HG03039 (cell line): ENCODE data around the gene KIF3C.
A peak's percentile ranks its signal among the peaks of the same experiment; 100 is the strongest.

ENCODE experiments used
- ATAC-seq: cut with Tn5 transposase; IDR thresholded peaks from one replicate; pipeline ENCODE4 v1.9.1; 2021; ENCODE audit warnings: mild to moderate bottlenecking, moderate library complexity; ENCODE audit not compliant: unreplicated experiment

Gene KIF3C

DNA sequence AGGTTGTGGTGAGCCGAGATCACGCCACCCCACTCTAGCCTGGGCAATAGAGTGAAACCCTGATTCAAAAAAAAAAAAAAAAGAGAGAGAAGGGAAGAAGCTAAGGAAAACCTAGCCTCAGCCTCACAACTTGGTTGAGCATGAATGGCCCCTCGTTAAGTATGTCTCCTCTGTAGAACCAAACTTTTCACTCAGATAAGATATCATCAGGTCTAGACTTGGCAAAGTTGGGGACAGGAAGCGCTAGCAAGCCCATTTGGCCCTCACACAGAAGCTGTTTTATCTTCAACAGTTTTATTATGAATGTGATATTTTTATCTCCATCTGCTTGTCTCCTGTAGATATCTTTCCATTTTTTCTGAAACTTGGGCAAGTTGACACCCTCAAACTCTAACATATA, 100.5 kb downstream of the KIF3C start:
- ATAC-seq: no peak

DNA sequence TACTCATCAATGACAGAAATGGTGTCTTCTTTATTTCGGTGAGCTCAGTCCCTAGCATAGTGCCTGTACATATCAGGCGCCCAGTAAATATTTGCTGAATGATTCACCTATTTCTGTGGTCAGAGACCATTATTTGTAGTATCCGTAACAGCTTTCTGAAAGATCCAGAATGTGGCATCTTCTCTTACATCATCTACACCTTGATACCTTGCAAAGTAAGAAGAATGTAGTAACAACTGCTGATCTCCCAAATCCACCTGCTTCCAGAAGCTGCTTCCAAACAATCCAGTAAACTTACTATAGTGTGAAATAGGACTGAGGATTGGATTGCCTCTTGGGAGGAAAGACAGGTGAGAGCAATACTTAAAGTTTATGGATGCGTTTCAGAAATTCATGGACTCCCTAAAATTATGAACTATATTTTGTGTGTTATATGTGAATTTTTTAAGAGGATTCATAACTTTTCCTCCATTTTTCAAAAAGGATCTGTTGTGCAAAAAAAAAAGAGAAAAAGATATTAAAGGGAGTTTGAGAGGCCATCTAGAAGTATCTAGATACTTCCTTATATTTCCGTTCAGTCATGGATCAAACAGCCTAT, 103.1 kb downstream of the KIF3C start:
- ATAC-seq: no peak

DNA sequence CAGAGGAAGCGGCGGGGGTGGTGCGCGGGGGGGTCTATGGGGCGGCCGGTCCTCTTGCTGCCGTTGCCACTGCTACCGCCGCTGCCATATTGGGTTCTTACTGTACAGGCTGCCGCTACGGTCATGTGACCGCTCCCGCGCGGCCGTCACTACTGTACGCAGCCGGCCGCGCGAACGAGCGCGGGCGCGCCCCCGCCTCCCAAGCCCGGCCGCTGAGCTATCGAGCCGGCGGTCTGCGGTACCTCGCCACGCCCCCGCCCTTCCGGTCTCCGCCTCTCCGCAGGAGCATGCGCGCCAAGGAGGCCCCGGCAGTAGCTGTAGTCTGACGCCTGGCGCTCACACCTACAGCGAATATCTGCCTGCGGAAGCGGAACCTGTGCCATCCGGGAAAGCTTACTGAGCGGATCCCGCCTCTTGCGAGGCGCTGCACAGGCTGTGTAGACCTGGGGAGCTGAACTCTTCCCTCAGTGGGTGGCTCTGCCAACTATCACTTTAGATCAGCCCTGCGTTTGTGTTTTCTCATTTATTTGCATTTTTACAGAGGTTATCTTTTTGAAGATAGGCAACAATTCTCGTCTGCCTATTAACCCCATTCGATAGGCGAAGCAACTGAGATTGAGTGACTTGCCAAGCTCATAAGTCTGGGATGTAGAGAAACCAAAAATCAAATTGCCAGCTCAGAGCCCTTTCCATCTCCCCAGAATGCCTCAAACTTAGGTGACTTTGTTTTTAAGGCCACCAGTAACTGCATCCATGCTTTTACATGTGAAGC, 103.8 kb downstream of the KIF3C start, which contains the start of gene ASXL2:
ASXL2 (minus strand) TSS at position 127 of the 772 bp plus-strand sequence. CDS start 265 bp downstream, outside the sequence.
- peak; percentile 93 for ATAC-seq

DNA sequence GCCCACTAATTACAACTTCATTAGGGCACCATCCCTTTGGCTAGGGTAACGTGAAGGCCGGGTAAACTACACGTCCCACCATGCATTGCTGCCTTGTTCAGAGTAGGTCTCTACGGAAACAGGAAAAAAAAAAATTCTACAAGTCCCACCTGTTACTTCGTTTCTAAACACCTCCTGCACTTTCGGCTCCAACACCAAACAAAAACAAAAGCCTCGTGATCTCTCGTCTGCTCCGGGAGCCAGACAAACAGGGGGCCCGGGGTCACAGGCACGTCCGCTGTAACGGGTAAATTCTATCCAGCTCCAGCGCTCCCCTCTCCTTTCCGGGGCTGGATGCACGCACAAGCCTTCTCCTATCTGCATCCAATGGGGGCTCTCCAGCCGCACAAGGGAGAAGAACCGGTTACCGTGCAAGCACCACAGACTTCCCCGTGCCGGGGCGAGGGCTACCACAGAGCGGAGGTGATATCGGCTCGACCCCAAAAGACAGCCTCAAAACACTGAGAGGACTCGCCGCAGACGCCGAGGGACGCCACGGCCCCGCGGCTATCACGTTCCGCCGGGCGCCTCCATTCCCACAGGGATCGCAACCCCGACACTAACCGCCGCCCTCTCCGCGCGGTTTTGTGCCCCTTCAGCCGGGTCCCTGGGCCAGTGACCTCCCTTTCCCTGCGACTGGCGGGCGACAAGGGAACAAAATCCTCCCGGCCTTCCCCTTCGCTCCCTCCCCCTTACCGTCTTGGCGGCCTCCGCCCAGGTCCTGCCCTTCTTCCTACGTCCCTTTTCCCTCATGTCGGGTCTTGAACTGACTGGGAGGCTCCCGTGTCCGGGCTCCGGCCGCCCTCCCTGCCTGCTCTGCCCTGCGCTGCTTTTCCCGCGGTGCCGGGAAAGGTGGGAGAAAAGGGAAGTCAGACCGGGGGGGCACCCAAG, 104.6 kb downstream of the KIF3C start:
- ATAC-seq: peak; percentile 30
